LHCN-M2 (cell line): ENCODE data around the gene LRRC58. TPM values are rescaled to one million over a fixed set of nuclear protein-coding genes. Genes with fewer than 3 reads are reported as not detected.
"Not testable (repeated sequence)": the region's sequence is repeated elsewhere in the genome, so short reads cannot be mapped to it uniquely, and the experiment has no call there.

Experiments
- DNase-seq: peaks from one replicate; pipeline ENCODE4 v3.0.0-alpha.2; 2012; ENCODE audit warnings: low read depth
- polyA plus RNA-seq: library from polyadenylated mRNA; unstranded; fragments of >200 nt; gene quantifications from one replicate; pipeline ENCODE4 v1.2.1, GENCODE V29; 2012; ENCODE audit warnings: missing spikeins
- total RNA-seq: library from RNA; depleted of rRNA; stranded (reverse); fragments of >200 nt; gene quantifications from 2 replicates; pipeline ENCODE4 v1.2.3, GENCODE V29; 2014; rRNA removed

Gene LRRC58
- 34.2 and 35.1 TPM in 2 replicates for total RNA-seq
- 3.9 TPM for polyA plus RNA-seq

DNA sequence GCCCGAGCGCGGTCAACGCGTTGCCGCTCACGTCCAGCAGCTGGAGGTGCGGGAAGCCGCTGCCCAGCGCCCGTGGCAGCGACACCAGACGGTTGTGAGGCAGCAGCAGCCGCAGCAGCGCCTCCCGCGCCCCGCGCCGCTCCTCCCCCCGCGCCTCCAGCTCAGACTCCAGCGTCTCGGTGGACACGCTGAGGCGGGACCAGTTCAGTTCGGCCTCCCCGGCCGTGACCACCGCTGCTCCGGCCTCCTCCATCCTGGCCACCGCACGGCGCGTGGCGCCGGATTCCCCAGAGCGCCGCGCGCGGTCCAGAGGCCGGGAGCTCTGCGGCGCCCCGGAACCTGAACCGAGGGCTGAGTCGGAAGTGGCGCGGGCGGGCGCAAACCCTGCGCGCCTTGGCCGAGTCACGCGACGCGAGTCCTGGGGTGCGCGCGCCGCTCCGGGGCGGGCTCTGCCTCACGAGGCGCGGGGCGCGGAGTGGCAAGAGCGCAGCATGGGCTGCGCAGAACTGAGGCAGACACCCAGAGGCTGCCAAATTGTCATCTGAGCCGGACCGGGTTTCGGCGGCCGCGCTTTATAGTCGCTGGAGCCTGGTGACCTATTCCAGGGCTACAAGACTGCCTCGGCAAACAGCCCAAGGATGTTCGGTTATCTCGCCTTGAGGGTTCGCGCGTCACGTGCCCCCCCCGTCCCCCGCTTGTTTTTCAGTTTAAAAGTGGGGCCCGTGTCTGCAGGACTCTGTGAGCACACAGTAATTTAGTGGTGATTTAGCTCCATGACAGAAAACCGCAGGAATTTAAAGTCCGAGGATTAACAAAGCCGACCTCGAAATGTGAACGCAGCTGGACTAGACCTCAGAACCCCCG lies at the start of gene LRRC58:
TSS of gene LRRC58 (minus strand) at position 364 of the 864 bp plus-strand sequence. CDS start at position 253, 111 bp downstream.
- peak; percentile 96 for DNase-seq

DNA sequence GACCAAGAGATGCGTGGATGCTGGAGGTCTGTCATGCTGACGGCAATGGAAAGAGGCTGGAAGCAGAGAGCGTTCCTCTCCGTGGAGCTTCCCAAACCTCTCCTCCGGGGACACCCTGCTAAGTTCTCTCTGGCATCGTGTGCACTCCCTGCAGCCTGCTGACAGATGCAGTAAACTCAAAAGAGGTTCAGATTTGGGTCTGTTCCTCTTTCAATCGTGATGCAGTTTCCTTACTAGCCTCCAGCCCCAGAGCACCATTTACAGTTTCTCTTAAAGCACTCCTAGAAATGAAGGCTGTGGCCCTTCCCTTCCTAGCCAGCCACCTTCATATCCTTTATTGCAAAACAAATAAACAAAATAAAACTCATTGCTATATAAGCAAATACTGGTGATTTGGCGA lies 47.3 kb upstream of the LRRC58 start:
- no peak for DNase-seq

DNA sequence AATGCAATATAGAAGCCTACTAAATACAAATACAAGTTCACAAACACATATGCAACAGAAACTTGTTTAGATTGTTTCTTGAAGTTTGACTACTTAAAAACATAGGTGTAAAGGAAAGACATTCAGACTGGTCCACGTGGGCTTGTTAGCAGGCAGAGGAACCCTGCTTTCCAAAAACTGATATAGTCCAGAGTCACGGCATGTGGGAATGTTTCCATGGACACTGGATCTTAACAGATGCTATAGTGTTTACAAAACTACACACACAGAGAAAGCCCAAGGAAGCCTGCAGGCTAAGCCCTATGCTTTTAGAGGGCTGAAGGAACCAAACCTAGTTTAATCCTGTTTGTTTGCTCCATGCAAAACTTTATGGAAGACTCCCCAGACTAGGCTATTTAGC lies 45.2 kb upstream of the LRRC58 start:
- DNase-seq, result no peak

DNA sequence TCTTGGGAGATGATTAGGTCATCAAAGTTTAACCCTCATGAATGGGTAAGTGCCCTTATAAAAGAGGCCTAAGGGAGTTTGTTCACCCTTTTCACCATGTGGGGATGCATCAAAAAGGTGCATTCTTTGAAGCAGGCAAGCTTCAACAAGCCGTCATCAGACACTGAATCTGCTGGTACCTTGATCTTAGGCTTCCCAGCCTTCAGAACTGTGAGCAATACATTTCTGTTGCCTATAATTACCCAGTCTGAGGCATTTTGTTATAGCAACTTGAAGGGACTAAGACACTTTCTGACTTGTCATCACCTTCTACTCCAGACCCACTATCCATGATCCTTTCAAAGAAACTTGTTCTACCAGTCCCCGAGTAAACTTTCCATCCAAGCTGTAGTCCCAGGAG lies 44.6 kb upstream of the LRRC58 start:
- no peak for DNase-seq

DNA sequence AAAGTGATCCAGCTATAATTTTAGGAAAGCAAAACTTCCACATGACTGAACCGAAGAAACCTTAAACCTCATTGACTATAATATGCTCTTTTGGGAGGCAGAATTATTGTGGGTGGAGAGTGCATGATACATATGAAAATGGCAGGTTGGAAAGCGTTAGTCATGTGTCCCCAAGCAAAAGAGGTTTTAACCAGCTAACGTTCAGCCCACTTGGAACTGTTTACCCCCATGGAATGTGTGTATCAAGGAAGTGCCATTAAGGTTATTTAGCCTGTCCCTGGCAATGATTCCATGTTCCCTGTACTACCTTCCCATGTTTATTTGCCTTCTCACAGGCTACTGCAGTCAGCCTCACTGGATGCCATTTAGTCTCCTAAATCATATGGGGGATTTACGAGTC lies 44.1 kb upstream of the LRRC58 start:
- no peak for DNase-seq

DNA sequence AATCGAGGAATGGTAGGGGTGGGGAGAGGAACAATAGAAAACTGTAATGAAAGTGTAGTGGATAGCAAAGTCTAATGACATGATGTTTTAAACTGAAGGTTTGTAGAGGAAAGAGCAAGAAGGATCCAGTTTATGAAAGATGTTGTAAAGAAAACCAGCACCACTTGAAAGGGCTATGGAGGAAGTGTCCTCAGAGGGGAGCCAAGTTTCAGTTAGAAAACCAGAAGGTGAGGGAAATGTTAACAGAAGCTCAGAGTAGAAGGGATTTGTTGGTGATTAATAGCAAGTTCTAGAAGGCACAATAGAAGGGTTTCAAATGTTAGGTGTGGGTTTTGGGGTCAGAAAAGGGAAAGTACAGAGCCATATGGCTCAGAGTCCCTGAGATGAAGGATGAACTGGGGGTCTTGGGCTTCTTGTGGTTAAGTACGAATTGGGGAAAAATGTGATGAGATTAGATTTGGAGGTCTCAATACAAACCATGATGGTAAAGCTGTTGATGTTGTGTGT lies 33.8 kb upstream of the LRRC58 start:
- no peak for DNase-seq

DNA sequence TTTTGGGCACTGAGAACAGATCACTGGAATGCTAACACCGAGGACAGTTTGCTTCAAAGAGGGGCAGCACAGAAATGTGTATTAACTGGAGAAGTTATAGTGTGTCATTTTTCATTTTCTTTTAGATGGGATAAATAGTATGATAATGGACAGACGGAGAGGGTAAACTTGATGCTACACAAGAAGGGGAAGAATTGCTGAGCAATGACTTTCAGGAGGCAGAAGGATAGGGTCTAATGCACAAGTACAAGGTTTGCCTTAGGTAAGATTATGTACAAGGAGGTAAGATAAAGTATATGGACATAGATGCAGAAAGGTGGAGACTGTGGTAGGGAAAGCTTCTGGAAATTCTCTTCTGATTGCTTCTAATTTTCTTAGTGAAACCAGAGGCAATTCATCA lies 32.3 kb upstream of the LRRC58 start:
- no peak for DNase-seq

DNA sequence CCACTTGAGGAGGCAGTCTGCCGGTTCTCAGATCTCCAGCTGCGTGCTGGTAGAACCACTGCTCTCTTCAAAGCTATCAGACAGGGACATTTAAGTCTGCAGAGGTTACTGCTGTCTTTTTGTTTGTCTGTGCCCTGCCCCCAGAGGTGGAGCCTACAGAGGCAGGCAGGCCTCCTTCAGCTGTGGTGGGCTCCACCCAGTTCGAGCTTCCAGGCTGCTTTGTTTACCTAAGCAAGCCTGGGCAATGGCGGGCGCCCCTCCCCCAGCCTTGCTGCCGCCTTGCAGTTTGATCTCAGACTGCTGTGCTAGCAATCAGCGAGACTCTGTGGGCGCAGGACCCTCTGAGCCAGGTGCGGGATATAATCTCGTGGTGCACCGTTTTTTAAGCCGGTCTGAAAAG lies 28.8 kb upstream of the LRRC58 start:
- DNase-seq, result not testable (repeated sequence)

DNA sequence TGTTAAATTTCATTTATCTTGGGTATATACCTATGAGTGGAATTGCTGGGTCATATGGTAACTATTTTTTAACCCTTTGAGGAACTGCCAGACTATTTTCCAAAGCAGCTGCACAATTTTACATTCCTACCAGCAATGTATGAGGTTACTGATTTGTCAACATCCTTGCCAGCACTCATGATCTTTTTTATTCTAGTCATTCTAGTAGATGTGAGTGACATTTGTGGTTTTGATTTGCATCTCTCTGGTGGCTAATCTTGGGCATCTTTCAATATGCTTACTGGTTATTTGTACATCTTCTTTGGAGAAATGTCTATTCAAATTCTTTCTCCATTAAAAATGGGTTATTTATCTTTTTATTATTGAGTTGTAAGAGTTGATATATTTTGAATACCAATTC lies 21.3 kb upstream of the LRRC58 start:
- no peak for DNase-seq

DNA sequence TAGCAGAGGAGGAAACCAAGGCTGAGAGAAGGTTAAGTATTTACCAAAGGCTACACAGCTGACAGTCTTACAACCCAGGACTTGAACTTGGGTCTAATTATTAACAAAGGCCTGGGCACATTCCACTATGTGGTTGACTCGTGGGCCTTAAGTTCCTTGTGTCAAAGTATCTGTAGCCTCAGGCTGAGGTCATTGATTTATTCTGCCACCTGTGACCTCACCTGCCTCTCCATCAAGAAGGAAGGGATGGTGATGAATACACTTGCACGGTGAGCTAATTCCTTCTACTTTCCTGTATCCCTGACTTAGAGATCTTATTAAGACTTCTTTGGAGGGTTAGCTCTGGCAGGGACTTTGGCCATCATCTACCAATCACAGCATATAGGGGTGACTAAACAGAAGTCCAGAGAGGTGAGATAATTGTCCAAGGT lies 19.9 kb upstream of the LRRC58 start:
- DNase-seq, result no peak

DNA sequence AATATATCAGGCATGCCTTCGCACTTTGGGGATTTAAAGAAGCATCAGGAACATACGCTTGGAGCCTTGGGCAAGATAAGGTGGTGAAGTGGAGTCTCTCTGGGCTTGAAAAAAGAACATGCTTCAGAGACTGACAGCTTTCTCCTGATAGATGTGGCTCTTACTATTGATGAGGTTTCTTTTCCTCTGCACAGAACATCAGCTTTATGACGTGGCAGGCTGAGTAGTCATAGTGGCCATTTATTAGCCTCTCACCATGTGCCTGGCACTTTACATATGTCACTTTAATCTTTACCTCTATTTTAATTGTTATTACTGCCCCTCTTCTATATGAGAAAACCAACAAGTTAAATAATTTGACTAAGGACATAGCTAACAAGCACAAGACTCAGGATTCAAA lies 19.0 kb upstream of the LRRC58 start:
- no peak for DNase-seq

DNA sequence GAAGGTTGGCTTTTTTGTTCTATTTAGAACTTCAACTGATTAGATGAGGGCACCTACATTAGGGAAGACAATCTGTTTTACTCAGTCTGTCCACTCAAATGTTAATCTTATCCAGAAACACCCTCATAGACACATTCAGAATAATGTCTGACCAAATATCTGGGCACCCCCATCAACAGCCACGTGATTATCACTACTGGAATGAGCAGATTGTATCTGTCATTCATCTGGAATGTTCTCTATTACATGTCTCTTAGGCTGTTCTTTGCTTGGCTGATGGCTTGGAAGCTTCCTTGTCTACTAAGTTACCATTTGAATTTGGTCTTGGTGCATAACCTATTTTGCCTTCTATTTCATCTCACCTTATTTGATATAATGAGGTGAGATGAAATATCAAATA lies 15.7 kb upstream of the LRRC58 start:
- DNase-seq, result peak; percentile 40

DNA sequence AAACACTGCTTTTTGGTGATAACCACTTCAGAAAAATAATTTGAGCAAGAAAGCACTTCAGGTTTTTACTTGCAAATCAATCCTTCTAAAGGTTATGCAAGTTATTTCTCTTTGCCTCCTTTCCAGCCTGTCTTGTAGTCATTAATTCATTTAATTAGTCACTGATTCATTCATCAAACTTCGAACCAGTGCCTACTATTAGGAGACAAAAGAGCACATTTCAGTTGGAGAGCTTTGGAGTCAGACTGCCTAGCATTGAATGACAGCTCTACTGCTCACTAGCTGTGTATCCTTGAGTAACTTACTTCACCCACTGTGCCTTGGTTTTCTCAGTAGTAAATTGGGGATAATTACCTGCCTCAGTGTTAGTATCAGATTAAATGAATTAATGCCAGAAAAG lies 14.9 kb upstream of the LRRC58 start:
- DNase-seq, result no peak

DNA sequence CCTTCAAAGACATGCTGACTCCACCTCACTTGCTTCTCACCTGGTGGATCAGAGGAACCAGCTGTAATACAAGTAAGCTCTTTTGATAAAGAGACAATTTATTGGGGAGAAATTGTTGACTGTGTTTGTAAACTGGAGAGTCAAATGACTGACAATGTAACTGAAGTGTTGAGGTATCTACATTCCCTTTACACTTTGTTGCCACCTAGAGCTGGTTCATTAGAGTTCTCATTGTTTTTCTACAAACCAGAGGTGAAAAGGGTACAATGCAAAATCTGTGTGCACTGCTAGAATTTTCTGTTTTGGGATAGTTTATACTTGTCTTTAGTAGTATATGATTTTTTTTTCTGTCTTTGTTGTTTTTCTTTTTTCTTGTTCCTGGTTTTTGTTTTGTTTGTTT lies 8.7 kb upstream of the LRRC58 start:
- no peak for DNase-seq

DNA sequence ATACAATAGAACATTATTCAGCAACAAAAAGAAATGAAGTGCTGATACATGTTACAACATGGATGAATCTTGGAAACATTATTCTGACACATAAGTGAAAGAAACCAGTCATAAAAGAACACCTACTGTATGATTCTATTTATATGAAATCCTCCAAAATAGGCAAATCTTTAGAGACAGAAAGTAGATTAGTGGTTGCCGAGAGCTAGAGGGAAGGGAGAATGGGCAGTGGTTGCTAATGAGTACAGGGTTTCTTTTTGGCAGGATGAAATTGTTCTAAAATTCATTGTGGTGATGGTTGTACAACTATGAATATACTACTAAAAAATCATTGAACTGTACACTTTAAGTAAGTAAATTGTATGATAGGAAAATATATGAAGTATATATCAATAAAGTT lies 6.3 kb upstream of the LRRC58 start:
- DNase-seq, result no peak

DNA sequence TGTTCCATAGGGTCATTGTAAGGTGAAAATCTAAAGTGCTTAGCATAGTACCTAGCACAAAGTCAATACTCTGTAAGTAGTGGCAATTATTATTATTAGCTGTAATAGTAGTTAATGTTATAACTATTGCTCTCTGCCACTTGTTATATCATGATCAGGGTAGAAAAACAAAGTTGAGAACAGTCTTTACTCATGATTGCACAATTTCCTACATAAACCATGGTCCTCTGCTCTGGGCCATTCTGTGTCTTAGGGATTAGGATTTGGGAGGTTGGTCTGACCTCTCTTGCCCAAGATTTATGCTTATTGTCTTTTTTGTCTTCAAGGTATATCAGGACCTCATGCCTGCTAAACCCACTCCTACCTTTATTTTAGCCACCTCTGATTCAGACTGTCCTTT lies 4.3 kb upstream of the LRRC58 start:
- no peak for DNase-seq

DNA sequence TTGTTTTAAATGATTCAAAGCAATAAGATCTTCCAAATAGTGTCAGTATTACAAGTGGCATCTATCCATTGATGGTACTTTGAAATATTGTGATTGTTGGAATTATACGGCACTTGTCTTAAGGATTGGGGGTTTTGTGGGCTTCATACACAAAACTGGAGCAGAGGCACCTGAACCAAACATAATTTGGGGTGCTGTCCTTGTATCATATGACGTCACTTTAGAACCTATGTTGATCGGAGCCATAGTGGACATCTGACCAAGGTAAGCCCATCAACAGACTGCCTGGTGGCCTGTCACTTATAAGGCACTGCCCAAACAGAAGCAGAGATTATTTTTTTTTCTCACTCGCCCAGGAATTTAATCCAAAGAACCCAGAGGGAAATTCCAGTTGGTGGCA lies 2.9 kb upstream of the LRRC58 start:
- no peak for DNase-seq

DNA sequence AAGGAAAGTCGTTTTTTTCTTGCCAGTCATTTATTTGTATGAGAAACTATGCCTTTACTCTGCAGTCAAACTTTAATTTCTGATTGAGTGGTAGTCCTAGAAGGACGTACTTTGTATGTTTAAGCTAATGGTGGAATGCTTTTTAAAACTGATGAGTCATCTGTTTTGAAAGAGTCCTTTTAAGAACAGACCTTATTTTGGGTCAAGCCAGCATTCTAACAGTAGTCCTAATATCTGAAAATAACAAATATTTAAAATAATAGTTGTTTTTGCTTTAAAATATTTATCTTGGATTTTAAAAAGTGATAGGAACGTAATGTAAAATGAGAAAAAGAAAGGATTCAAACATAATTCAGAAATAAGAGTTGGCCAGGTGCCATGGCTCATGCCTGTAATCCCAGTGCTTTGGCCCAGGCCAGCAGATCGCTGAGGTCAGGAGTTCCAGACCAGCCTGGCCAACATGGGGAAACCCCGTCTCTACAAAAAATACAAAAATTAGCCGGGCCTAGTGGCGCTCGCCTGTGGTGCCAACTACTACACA lies 1.3 kb upstream of the LRRC58 start:
- peak; percentile 73 for DNase-seq

DNA sequence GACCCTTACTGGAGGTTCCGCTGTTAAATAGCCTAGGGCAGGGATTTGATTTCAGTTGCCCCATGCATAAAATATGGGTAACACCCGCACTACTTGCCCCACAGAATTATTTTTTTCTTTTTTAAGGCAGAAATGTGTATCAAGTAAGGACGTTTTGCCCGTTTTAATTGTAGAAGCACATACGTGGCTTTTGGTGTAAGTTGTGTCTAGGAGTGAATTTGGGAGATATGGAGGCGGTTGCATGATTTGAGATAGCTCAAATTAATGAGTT lies 636 bp upstream of the LRRC58 start:
- no peak for DNase-seq

DNA sequence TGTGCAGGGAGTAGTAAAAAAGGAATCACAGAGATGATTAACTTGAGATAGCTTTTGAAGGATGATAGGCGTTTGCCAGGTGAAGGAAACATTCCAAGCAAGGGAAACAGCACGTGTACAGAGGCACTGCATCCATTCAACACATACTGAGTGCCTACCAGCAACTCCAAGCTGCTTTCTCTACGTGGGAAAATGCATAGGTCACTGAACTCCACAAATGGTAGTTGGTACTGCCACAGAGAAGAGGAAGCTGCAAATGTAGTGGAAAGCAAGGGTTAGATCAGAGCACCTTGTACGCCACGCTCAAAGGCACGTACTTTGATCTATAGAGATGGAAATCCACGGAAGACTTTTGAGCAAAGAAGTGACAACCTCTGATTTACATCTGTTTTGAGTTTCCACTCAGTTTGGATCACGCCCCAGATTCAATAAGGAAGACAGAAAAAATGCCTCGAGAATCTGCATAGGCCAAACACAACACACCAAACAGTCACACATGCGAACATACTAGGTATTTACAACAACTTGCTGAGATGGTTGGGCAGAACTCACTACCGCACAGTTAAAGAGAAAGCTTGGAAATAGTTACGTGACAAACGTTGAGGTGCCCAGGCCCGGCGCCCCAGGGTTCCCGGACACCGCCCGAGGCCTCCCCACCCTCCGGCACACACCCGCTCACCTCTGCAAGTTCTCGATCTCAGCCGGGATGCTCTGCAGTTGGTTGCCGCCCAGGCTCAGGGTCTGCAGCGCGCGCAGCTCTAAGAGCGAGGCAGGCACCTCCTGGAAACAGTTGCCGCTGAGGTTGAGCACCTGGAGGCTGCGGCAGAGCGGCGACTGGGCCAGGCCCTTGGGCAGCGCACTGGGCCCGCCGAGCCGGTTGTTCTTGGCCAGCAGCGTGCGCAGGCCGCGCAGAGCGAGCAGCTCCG lies 826 bp downstream of the LRRC58 start:
- DNase-seq, result no peak

DNA sequence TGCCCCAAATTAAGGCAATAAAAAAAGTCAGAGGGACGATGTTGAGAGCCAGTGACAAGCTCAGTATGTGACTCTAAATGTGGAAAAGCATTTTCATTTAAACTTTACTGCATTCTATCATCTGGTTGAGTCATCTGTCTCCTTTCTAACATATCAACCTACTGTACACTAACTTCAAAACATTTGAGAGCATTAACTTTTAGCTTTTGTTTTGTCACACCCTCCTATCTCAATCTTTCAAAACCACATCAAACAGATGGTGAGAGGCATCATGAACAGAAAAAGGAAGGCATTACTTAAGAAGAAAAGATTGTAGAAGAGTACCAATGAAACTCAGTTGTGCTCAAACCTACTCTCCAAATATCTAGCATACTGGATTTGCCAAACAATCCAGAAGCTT lies 4.8 kb downstream of the LRRC58 start:
- peak; percentile 66 for DNase-seq

DNA sequence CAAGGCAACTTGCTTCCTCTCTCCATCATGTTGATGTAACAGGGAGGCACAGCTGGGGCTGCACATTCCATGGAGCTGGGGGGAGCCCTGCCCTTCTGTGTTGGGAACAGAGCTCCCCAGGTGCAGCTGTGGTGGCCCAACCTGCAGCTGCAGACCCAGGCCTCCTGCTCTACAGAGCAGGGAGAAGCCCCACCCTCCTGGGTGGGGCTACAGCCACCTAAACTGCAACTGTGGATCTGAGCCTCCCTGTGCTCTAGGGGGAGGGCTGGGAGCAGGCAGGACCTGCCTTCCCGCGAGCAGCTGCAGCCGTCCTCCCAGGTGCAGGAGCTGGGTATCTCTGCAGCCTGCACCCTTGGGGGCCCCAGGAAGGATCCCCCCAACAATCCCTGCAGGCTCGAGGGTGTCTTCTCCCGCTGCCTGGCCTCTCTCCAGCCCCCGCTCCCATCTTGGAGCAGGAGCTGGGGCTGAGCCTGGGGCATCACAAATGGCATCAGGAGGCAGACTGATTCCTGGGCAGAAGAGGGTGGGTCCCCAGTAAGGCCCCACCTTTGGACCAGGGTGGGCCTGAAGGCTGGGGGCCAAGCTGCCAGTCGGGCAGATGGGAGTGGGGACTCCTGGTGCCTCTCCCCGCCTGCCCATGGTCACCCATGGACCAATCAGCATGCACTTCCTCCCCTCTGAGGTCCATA lies 7.4 kb downstream of the LRRC58 start:
- no peak for DNase-seq
